ENCODE results near the gene RPGRIP1L. TPM values are rescaled to one million over a fixed set of nuclear protein-coding genes. Genes with fewer than 3 reads are reported as not detected.
A peak's percentile ranks its signal among the peaks of the same experiment; 100 is the strongest.

The RPGRIP1L gene
- total RNA-seq, 1 experiment from 2014 or later, result 19.8 TPM

DNA sequence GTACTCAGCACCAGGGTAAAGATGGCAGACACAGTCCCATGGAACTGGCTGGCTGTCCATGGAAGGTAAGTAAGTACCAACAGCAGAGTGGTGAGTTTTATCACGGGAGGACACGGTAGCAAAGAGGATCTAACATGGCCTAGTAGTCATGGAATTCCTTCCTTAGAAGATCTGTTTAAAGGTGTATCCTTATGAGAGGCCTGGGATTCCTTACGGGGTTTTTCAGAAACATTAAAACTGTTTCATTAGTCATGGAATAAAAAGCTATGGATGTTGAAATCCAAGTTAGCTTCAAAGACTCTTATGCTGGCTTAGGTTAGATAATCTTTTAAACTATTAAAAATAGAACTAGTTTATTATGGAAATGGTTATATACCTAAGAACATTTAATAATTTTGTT, 7.7 kb upstream of the RPGRIP1L start:
- intact Hi-C loops (cut with micrococcal nuclease; ENCODE audit: unreplicated experiment), result no loop called here
- no peak for TF ChIP-seq EZH2 (IDR thresholded peaks at IDR 0.05; ENCODE audit: borderline replicate concordance, low read depth, low read length, poor library complexity, severe bottlenecking)
- TF ChIP-seq, protein P1, sequence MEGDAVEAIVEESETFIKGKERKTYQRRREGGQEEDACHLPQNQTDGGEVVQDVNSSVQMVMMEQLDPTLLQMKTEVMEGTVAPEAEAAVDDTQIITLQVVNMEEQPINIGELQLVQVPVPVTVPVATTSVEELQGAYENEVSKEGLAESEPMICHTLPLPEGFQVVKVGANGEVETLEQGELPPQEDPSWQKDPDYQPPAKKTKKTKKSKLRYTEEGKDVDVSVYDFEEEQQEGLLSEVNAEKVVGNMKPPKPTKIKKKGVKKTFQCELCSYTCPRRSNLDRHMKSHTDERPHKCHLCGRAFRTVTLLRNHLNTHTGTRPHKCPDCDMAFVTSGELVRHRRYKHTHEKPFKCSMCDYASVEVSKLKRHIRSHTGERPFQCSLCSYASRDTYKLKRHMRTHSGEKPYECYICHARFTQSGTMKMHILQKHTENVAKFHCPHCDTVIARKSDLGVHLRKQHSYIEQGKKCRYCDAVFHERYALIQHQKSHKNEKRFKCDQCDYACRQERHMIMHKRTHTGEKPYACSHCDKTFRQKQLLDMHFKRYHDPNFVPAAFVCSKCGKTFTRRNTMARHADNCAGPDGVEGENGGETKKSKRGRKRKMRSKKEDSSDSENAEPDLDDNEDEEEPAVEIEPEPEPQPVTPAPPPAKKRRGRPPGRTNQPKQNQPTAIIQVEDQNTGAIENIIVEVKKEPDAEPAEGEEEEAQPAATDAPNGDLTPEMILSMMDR (conservative IDR thresholded peaks at IDR 0.05; ENCODE audit: low read depth, low read length), result no peak
- Histone ChIP-seq H3K27me3 (replicated peaks; ENCODE audit: insufficient read depth, low read depth, low read length, poor library complexity) (no peaks in the 10 kb centered on the region), H3K9me3 (ENCODE audit: low read depth, low read length, poor library complexity, severe bottlenecking) (no peaks in the 10 kb centered on the region), H3K4me3 (ENCODE audit: low read depth, low read length, poor library complexity, severe bottlenecking) (no peak overlapping the region), H3K27ac (ENCODE audit: low read depth, low read length, poor library complexity, severe bottlenecking) (no peak overlapping the region), H3K36me3 (ENCODE audit: insufficient read depth, low read length, poor library complexity, severe bottlenecking) (no peaks in the 10 kb centered on the region), H3K4me1 (ENCODE audit: insufficient read depth, low read length, poor library complexity, severe bottlenecking) (peaks cover 27% of the 10 kb centered on the region)
- CTCF ChIA-PET, result no interaction called here
- POLR2A ChIA-PET (ENCODE audit: low non-redundant PET), result no interaction called here
- no TSS peak for BruUV-seq (replicated peaks)
- no peak for DNase-seq (ENCODE audit: low spot score)

DNA sequence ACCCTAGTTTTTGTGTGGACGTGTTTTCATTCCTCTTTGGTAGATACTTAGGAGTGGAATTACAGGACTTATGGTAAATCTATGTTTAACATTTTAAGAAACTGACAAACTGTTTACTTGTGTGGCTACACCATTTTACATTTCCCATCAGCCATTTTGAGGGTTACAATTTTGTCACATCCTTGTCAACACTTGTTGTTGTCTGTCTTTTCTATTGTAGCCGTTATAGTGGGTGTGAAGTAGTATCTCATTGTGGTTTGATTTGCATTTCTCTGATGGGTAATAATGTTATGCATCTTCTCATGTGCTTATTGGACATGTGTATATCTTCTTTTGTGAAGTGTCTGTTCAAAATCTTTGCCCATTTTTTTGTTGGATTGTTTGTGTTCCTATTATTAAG, 4.8 kb upstream of the RPGRIP1L start:
- POLR2A ChIA-PET (ENCODE audit: low non-redundant PET), result no interaction called here
- BruUV-seq (replicated peaks), result no TSS peak
- CTCF ChIA-PET, result no interaction called here

DNA sequence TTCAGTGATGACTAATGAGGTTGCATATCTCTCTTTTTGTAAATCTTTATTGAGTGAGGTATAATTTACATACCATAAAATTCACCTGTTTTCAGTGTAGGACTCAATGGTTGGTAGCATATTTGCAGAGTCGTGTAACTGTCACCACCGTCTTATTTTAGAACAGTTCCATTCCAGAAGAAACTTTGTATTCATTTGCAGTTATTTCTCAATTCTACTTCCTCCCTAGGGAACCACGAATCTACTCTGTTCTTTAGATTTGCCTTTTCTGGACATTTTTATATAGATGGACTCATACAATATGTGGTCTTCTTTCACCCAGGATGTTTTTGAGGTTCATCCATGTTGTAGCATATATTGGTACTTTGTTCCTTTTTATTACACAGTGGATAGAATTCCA, 4.0 kb upstream of the RPGRIP1L start:
- intact Hi-C loops (cut with micrococcal nuclease; ENCODE audit: unreplicated experiment), result loop anchor here (10.0 kb wide), 2 partner anchors 137 to 1217 kb away; no protein-coding TSS in a partner anchor
- Histone ChIP-seq H3K27ac (ENCODE audit: low read depth, low read length, poor library complexity, severe bottlenecking) (no peak overlapping the region), H3K4me1 (ENCODE audit: insufficient read depth, low read length, poor library complexity, severe bottlenecking) (peaks cover 15% of the 10 kb centered on the region), H3K36me3 (ENCODE audit: insufficient read depth, low read length, poor library complexity, severe bottlenecking) (no peaks in the 10 kb centered on the region), H3K4me3 (ENCODE audit: low read depth, low read length, poor library complexity, severe bottlenecking) (no peak overlapping the region), H3K9me3 (ENCODE audit: low read depth, low read length, poor library complexity, severe bottlenecking) (no peaks in the 10 kb centered on the region), H3K27me3 (replicated peaks; ENCODE audit: insufficient read depth, low read depth, low read length, poor library complexity) (no peaks in the 10 kb centered on the region)
- ChIA-PET POLR2A (ENCODE audit: low non-redundant PET) (no interaction called here), CTCF (no interaction called here)
- DNase-seq (ENCODE audit: low spot score), result peak; percentile 33
- BruUV-seq (replicated peaks), result no TSS peak
- TF ChIP-seq, protein P1 (conservative IDR thresholded peaks at IDR 0.05; ENCODE audit: low read depth, low read length), result no peak
- no peak for TF ChIP-seq EZH2 (IDR thresholded peaks at IDR 0.05; ENCODE audit: borderline replicate concordance, low read depth, low read length, poor library complexity, severe bottlenecking)

More for the DNA sequence above, 4.8 kb upstream of the RPGRIP1L start:
- Histone ChIP-seq H3K27ac (ENCODE audit: low read depth, low read length, poor library complexity, severe bottlenecking) (no peak overlapping the region), H3K9me3 (ENCODE audit: low read depth, low read length, poor library complexity, severe bottlenecking) (no peaks in the 10 kb centered on the region), H3K27me3 (replicated peaks; ENCODE audit: insufficient read depth, low read depth, low read length, poor library complexity) (no peaks in the 10 kb centered on the region), H3K4me1 (ENCODE audit: insufficient read depth, low read length, poor library complexity, severe bottlenecking) (peaks cover 9% of the 10 kb centered on the region), H3K36me3 (ENCODE audit: insufficient read depth, low read length, poor library complexity, severe bottlenecking) (no peaks in the 10 kb centered on the region), H3K4me3 (ENCODE audit: low read depth, low read length, poor library complexity, severe bottlenecking) (no peak overlapping the region)
- no peak for TF ChIP-seq EZH2 (IDR thresholded peaks at IDR 0.05; ENCODE audit: borderline replicate concordance, low read depth, low read length, poor library complexity, severe bottlenecking)
- TF ChIP-seq, protein P1 (conservative IDR thresholded peaks at IDR 0.05; ENCODE audit: low read depth, low read length), result no peak
- DNase-seq (ENCODE audit: low spot score), result no peak
- intact Hi-C loops (cut with micrococcal nuclease; ENCODE audit: unreplicated experiment), result loop anchor here (10.0 kb wide), 2 partner anchors 136 to 1216 kb away; no protein-coding TSS in a partner anchor

All from A673 (cell line).